GM12874 (cell line): ENCODE data around the gene NR1H4.

ENCODE experiments used
- CTCF ChIP-seq: IDR thresholded peaks from 2 replicates; pipeline ENCODE4 v1.5.1; 2011; ENCODE audit warnings: low read depth, mild to moderate bottlenecking, control low read depth, low read length, moderate library complexity; ENCODE audit not compliant: insufficient read depth

The NR1H4 gene

GRCh38 chr12:100557357-100557756 is 83.7 kb downstream of the NR1H4 start:
- no peak for TF ChIP-seq CTCF

- TF ChIP-seq CTCF, result no peak
Measured at GRCh38 chr12:100564090-100564489, 90.4 kb downstream of the NR1H4 start.

GRCh38 chr12:100564905-100565467 is 91.3 kb downstream of the NR1H4 start:
- no peak for TF ChIP-seq CTCF

GRCh38 chr12:100565987-100566545 is 92.4 kb downstream of the NR1H4 start:
- no peak for TF ChIP-seq CTCF

- TF ChIP-seq CTCF, result no peak
Measured at GRCh38 chr12:100566887-100567637, 93.4 kb downstream of the NR1H4 start.

GRCh38 chr12:100567945-100568344 is 94.3 kb downstream of the NR1H4 start:
- no peak for TF ChIP-seq CTCF

- TF ChIP-seq CTCF, result no peak
Measured at GRCh38 chr12:100572184-100572583, 98.5 kb downstream of the NR1H4 start.
